IMR-90 (cell line): ENCODE results near the gene HYAL2. TPM values are rescaled to one million over a fixed set of nuclear protein-coding genes. Genes with fewer than 3 reads are reported as not detected.

Experiments
- ATAC-seq: fragments of 200-7000 bp; cut with Tn5 transposase; 2 replicates; pipeline ENCODE4 v1.9.1; 2020; ENCODE audit warnings: low read depth, mild to moderate bottlenecking, moderate library complexity
- BruUV-seq: library from RNA; stranded (reverse); fragments of 400-500 nt; replicated peaks from 2 replicates; lab custom pipeline; 2021; lab: Mats Ljungman, UMichigan
- CTCF ChIA-PET: fragments of 300-600 bp; formaldehyde crosslinking; extraction: SDS; loops from one replicate; lab custom pipeline; 2021; ENCODE audit warnings: antibody characterized with exemption; lab: Yijun Ruan, JAX
- POLR2A ChIA-PET: fragments of 300-600 bp; sonication (Branson Sonifier 250); formaldehyde crosslinking; loops from one replicate; lab custom pipeline; 2022; ENCODE audit warnings: antibody characterized with exemption; ENCODE audit not compliant: unreplicated experiment; lab: Charles Lee
- DNase-seq: peaks from one replicate; pipeline ENCODE4 v3.0.0; 2013
- H2AFZ ChIP-seq: replicated peaks from 2 replicates; pipeline ENCODE3; 2013; ENCODE audit warnings: low read length, mild to moderate bottlenecking; ENCODE audit not compliant: poor library complexity
- H2AK5ac ChIP-seq: 2 replicates; pipeline ENCODE4 v1.6.1; 2013; ENCODE audit warnings: low read depth, low read length, inconsistent platforms
- H2AK9ac ChIP-seq: replicated peaks from 2 replicates; pipeline ENCODE3; 2013; ENCODE audit warnings: mild to moderate bottlenecking, low read depth, low read length, moderate library complexity; ENCODE audit not compliant: poor library complexity
- H2BK120ac ChIP-seq: 2 replicates; pipeline ENCODE4 v1.6.1; 2013; ENCODE audit warnings: low read depth, low read length, inconsistent platforms
- H2BK15ac ChIP-seq: 3 replicates; pipeline ENCODE4 v1.6.1; 2013; ENCODE audit warnings: low read depth, low read length, inconsistent platforms
- H2BK20ac ChIP-seq: 2 replicates; pipeline ENCODE4 v1.6.1; 2013; ENCODE audit warnings: low read depth, mild to moderate bottlenecking, inconsistent platforms, low read length, moderate library complexity
- H2BK5ac ChIP-seq: 2 replicates; pipeline ENCODE4 v1.6.1; 2013; ENCODE audit warnings: mild to moderate bottlenecking, low read depth, low read length, inconsistent platforms; ENCODE audit not compliant: poor library complexity, severe bottlenecking
- H3K14ac ChIP-seq: replicated peaks from 2 replicates; pipeline ENCODE4 v1.6.1; 2013; ENCODE audit warnings: low read depth, low read length, inconsistent platforms
- H3K18ac ChIP-seq: 2 replicates; pipeline ENCODE4 v1.6.1; 2013; ENCODE audit warnings: low read depth, low read length, control low read depth
- H3K23ac ChIP-seq: 2 replicates; pipeline ENCODE4 v1.6.1; 2013; ENCODE audit warnings: low read depth, low read length, inconsistent platforms
- H3K27ac ChIP-seq: 2 replicates; pipeline ENCODE4 v1.5.1; 2013; ENCODE audit warnings: mild to moderate bottlenecking, control low read depth, low read length; ENCODE audit not compliant: insufficient read depth
- H3K27me3 ChIP-seq: 2 replicates; pipeline ENCODE4 v1.6.1; 2013; ENCODE audit warnings: low read length; ENCODE audit not compliant: control insufficient read depth, insufficient read depth
- H3K36me3 ChIP-seq: 2 replicates; pipeline ENCODE4 v1.6.1; 2013; ENCODE audit warnings: low read length, mixed read lengths; ENCODE audit not compliant: control insufficient read depth, insufficient read depth
- H3K4ac ChIP-seq: 2 replicates; pipeline ENCODE4 v1.6.1; 2013; ENCODE audit warnings: low read depth, low read length, inconsistent platforms
- H3K4me1 ChIP-seq: 2 replicates; pipeline ENCODE4 v1.6.1; 2013; ENCODE audit warnings: low read length, mixed read lengths; ENCODE audit not compliant: control insufficient read depth, insufficient read depth
- H3K4me2 ChIP-seq: 2 replicates; pipeline ENCODE4 v1.6.1; 2013; ENCODE audit warnings: low read depth, mild to moderate bottlenecking, control low read depth, low read length, moderate library complexity
- H3K4me3 ChIP-seq: 2 replicates; pipeline ENCODE4 v1.5.1; 2013; ENCODE audit warnings: low read depth, mild to moderate bottlenecking, control low read depth, low read length, moderate library complexity; ENCODE audit not compliant: insufficient read depth
- H3K56ac ChIP-seq: 2 replicates; pipeline ENCODE4 v1.6.1; 2013; ENCODE audit warnings: low read length, inconsistent platforms; ENCODE audit not compliant: insufficient read depth; ENCODE audit errors: extremely low read depth
- H3K79me1 ChIP-seq, 2 experiments: 2 replicates each; pipeline ENCODE4 v1.6.1; 2013; ENCODE audit warnings: low read length in 2 of 2, inconsistent platforms in 1 of 2, low read depth in 1 of 2
- H3K9ac ChIP-seq: 2 replicates; pipeline ENCODE4 v1.6.1; 2013; ENCODE audit warnings: low read depth, low read length, control low read depth
- H3K9me1 ChIP-seq: 2 replicates; pipeline ENCODE4 v1.6.1; 2013; ENCODE audit warnings: low read length, inconsistent platforms; ENCODE audit not compliant: insufficient read depth
- H3K9me3 ChIP-seq: 2 replicates; pipeline ENCODE4 v1.6.1; 2013; ENCODE audit warnings: low read length; ENCODE audit not compliant: control insufficient read depth, insufficient read depth
- H4K20me1 ChIP-seq: 2 replicates; pipeline ENCODE4 v1.6.1; 2013; ENCODE audit warnings: low read length, inconsistent platforms; ENCODE audit not compliant: insufficient read depth
- H4K5ac ChIP-seq: 2 replicates; pipeline ENCODE4 v1.6.1; 2013; ENCODE audit warnings: mild to moderate bottlenecking, low read depth, low read length, control low read depth
- H4K8ac ChIP-seq, 2 experiments: 2 replicates each; pipeline ENCODE4 v1.6.1; 2013; ENCODE audit warnings: low read depth in 2 of 2, low read length in 2 of 2, control low read depth in 1 of 2, inconsistent platforms in 1 of 2
- H4K91ac ChIP-seq: 2 replicates; pipeline ENCODE4 v1.6.1; 2013; ENCODE audit warnings: low read depth, low read length, inconsistent platforms; ENCODE audit not compliant: insufficient read depth
- MAZ ChIP-seq: IDR thresholded peaks from 2 replicates; pipeline ENCODE4 v1.6.1; 2012; ENCODE audit warnings: low read depth, mild to moderate bottlenecking, low read length, improper control_type of control experiment, moderate library complexity, borderline replicate concordance
- MXI1 ChIP-seq: IDR thresholded peaks from 2 replicates; pipeline ENCODE4 v1.6.1; 2012; ENCODE audit warnings: low read depth, mild to moderate bottlenecking, low read length, moderate library complexity, borderline replicate concordance
- WGBS, 2 experiments: methylation state at CpG; one replicate each; pipeline versions ENCODE4 v1.1.5 to v1.1.7; 2013; ENCODE audit warnings: missing lambda C conversion rate in 2 of 2; ENCODE audit not compliant: insufficient read length in 1 of 2; ENCODE audit errors: extremely low coverage in 2 of 2; 5-methylcytosine and 5-hydroxymethylcytosine counted together
- dilution Hi-C: fragments of 300-500 bp; cut with HindIII; formaldehyde crosslinking; loops from one replicate; pipeline ENCODE4 v1.14.3; 2018; ENCODE audit warnings: low sequenced_read_pairs; ENCODE audit not compliant: unreplicated experiment
- in situ Hi-C: fragments of 300-500 bp; cut with MboI; formaldehyde crosslinking; loops from 3 replicates; pipeline ENCODE4 v1.14.3; 2019; ENCODE audit warnings: low sequenced_read_pairs, inconsistent platforms, mixed read lengths
- intact Hi-C: fragments of 100-400 bp; cut with micrococcal nuclease; formaldehyde crosslinking; loops from 2 replicates; pipeline ENCODE4 v1.10.0; 2022
- polyA plus RNA-seq, 3 experiments: library from polyadenylated mRNA; depleted of rRNA; stranded (reverse); fragments of >200 nt; gene quantifications; 2 replicates each; pipeline ENCODE4 v1.2.3, GENCODE V29; 2012; ENCODE audit warnings: low replicate concordance in 1 of 3
- total RNA-seq: library from RNA; depleted of rRNA; stranded (reverse); fragments of >200 nt; gene quantifications from 2 replicates; pipeline ENCODE4 v1.2.3, GENCODE V29; 2012
- TF ChIP-seq, protein P1 (sequence below): fragments of 150-350 bp; IDR thresholded peaks from 2 replicates; pipeline ENCODE4 v1.6.1; 2017; ENCODE audit warnings: mild to moderate bottlenecking, antibody characterized with exemption, low read length, low read depth
- TF ChIP-seq, protein P2 (sequence below): fragments of 150-350 bp; IDR thresholded peaks from 2 replicates; pipeline ENCODE4 v1.6.1; 2016; ENCODE audit warnings: low read depth, mild to moderate bottlenecking, low read length, moderate library complexity, borderline replicate concordance

HYAL2 gene
- total and polyA plus RNA-seq, 2 of the 4 experiments (the other 2 are of a cell fraction): 56.8 to 104 TPM

DNA sequence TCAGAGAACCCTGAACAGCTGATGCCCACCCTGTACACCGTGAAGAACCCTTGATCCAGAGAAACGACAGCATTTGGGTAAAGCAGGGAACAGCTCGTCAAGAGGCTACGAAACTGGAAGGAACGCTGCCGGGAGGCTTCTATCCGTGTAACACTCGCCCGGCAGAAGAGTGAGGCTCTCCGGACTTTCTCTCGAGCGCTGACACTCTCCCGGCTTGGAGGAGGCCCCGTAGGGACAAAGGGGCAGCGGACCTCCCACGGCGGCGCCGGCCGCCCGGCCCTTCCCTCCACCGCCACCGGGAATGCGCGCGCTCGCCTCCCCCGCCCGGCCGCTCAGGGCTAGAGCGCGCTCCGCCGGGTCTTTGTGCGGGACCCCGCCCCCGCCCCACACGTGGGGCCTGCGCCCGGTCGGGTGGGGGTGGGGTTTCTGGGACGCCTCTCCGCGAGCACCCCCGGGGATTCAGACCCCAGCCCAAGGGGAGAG lies 1.7 kb downstream of the HYAL2 start:
- H3K4me3 ChIP-seq: peak overlapping the region; percentile 58
- peak overlapping the region; percentile 91 for H2AK9ac ChIP-seq
- intact Hi-C loops: loop anchor here (5.0 kb wide), 1 partner anchor 59 kb away; no protein-coding TSS in a partner anchor
- ATAC-seq (peak; percentile 75), DNase-seq (peak; percentile 55)
- peak overlapping the region; percentile 98 for H2BK5ac ChIP-seq
- WGBS, 2 experiments: 0% methylated on average over 14 of the region's 45 CpGs; no CpG with 5 or more reads in 1 of the 2 experiments
- dilution Hi-C loops: no loop called here
- peak overlapping the region; percentile 17 for H4K5ac ChIP-seq
- peak overlapping the region; percentile 96 for H3K4me2 ChIP-seq
- peaks cover 26 to 56% of the 10 kb centered on the region in 2 experiments for H3K79me1 ChIP-seq
- POLR2A ChIA-PET: interaction anchor here (0.6 kb wide), 1 partner anchor 26 kb away, joined by 10 read pairs; no protein-coding TSS in a partner anchor
- H4K8ac ChIP-seq: peak overlapping the region; percentile 20 to 74
- peak overlapping the region; percentile 98 for H3K27ac ChIP-seq
- H3K4me1 ChIP-seq: peaks cover 25% of the 10 kb centered on the region
- H3K9me3 ChIP-seq: no peaks in the 10 kb centered on the region
- peaks cover 14% of the 10 kb centered on the region; the same call in 1 of the 2 replicates for H4K20me1 ChIP-seq
- TF ChIP-seq MXI1 (peak; percentile 91), MAZ (peak; percentile 82; the same call in 1 of the 2 replicates)
- TF ChIP-seq, protein P1, sequence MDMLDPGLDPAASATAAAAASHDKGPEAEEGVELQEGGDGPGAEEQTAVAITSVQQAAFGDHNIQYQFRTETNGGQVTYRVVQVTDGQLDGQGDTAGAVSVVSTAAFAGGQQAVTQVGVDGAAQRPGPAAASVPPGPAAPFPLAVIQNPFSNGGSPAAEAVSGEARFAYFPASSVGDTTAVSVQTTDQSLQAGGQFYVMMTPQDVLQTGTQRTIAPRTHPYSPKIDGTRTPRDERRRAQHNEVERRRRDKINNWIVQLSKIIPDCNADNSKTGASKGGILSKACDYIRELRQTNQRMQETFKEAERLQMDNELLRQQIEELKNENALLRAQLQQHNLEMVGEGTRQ: peak; percentile 83
- TF ChIP-seq, protein P2, sequence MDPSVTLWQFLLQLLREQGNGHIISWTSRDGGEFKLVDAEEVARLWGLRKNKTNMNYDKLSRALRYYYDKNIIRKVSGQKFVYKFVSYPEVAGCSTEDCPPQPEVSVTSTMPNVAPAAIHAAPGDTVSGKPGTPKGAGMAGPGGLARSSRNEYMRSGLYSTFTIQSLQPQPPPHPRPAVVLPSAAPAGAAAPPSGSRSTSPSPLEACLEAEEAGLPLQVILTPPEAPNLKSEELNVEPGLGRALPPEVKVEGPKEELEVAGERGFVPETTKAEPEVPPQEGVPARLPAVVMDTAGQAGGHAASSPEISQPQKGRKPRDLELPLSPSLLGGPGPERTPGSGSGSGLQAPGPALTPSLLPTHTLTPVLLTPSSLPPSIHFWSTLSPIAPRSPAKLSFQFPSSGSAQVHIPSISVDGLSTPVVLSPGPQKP: no peak
- H3K9me1 ChIP-seq: peaks cover 18% of the 10 kb centered on the region
- H2AFZ ChIP-seq: peak overlapping the region; percentile 95
- H4K91ac ChIP-seq: peak overlapping the region; percentile 79
- no peaks in the 10 kb centered on the region for H3K27me3 ChIP-seq
- no peak overlapping the region; the same call in 2 of the 3 replicates for H2BK15ac ChIP-seq
- H3K36me3 ChIP-seq: peaks cover 38% of the 10 kb centered on the region
- in situ Hi-C loops: no loop called here
- no TSS peak for BruUV-seq
- peak overlapping the region; percentile 54; the same call in 1 of the 2 replicates for H2BK120ac ChIP-seq
- CTCF ChIA-PET: no interaction called here
- peak overlapping the region; percentile 87 for H3K4ac ChIP-seq
- peak overlapping the region; percentile 93 for H3K23ac ChIP-seq
- peak overlapping the region; percentile 31; the same call in 1 of the 2 replicates for H3K18ac ChIP-seq
- H2AK5ac ChIP-seq: peak overlapping the region; percentile 82
- peak overlapping the region; percentile 88 for H3K14ac ChIP-seq
- H3K56ac ChIP-seq: peak overlapping the region; percentile 90
- H2BK20ac ChIP-seq: no peak overlapping the region
- H3K9ac ChIP-seq: peak overlapping the region; percentile 87
